ENCODE data around the gene CEP85L.

The CEP85L gene

DNA sequence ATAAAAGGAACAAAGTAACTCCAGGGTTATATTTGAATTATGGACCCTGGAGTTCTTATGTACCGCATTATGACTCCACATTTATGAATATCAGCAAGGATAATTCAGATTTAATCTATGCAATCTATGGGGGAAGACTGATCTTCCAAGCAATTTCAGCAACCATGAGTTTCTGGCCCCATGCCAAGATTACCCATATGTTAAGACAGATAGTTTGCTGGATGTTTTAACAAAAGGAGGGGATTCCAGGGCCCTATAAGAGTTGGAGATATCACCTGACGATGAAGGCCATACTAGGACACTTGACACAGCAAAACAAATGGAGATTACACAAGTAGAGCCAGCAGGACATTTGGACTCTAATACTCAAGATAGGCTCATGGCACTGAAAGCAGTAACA lies 149.2 kb downstream of the CEP85L start:
- DNase-seq (ENCODE audit: low read depth), result no peak
- H3K4me3 ChIP-seq (ENCODE audit: low read depth, low read length), result no peak overlapping the region
- TF ChIP-seq, protein P1, sequence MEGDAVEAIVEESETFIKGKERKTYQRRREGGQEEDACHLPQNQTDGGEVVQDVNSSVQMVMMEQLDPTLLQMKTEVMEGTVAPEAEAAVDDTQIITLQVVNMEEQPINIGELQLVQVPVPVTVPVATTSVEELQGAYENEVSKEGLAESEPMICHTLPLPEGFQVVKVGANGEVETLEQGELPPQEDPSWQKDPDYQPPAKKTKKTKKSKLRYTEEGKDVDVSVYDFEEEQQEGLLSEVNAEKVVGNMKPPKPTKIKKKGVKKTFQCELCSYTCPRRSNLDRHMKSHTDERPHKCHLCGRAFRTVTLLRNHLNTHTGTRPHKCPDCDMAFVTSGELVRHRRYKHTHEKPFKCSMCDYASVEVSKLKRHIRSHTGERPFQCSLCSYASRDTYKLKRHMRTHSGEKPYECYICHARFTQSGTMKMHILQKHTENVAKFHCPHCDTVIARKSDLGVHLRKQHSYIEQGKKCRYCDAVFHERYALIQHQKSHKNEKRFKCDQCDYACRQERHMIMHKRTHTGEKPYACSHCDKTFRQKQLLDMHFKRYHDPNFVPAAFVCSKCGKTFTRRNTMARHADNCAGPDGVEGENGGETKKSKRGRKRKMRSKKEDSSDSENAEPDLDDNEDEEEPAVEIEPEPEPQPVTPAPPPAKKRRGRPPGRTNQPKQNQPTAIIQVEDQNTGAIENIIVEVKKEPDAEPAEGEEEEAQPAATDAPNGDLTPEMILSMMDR (IDR thresholded peaks at IDR 0.05; ENCODE audit: low read depth, low read length, missing control alignments), result no peak

DNA sequence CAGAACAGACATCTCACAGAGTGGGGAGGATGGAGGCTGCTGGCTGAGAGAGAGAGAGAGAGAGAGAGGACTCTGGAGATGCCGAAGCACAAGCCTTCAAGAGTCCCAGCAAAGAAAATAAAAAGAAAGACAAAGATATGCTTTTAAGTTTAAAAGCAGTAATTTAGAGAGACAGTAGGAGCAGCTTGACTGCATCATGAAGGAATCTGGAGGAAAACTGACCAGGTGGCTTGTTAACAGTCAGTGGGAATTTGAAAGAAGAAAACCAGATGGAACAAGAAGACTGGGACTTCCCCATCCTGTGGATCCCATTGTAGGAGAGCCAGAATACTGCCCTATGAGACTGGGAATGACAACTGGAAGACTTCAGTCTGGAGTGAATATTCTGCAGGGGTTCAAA lies 149.6 kb downstream of the CEP85L start:
- no peak for DNase-seq (ENCODE audit: low read depth)
- no peak overlapping the region for H3K4me3 ChIP-seq (ENCODE audit: low read depth, low read length)
- TF ChIP-seq, protein P1 (IDR thresholded peaks at IDR 0.05; ENCODE audit: low read depth, low read length, missing control alignments), result no peak

GRCh38 chr6:118501099-118501498 lies 150.3 kb downstream of the CEP85L start:
- DNase-seq (ENCODE audit: low read depth), result no peak
- H3K4me3 ChIP-seq (ENCODE audit: low read depth, low read length), result no peak overlapping the region
- TF ChIP-seq, protein P1 (IDR thresholded peaks at IDR 0.05; ENCODE audit: low read depth, low read length, missing control alignments), result no peak

- no peak for DNase-seq (ENCODE audit: low read depth)
- TF ChIP-seq, protein P1 (IDR thresholded peaks at IDR 0.05; ENCODE audit: low read depth, low read length, missing control alignments), result no peak
- H3K4me3 ChIP-seq (ENCODE audit: low read depth, low read length), result no peak overlapping the region
Measured at GRCh38 chr6:118500130-118501015, 151.0 kb downstream of the CEP85L start.

GRCh38 chr6:118495485-118496280 lies 155.7 kb downstream of the CEP85L start:
- no peak overlapping the region for H3K4me3 ChIP-seq (ENCODE audit: low read depth, low read length)
- TF ChIP-seq, protein P1 (IDR thresholded peaks at IDR 0.05; ENCODE audit: low read depth, low read length, missing control alignments), result no peak
- no peak for DNase-seq (ENCODE audit: low read depth)

GRCh38 chr6:118494091-118494490 lies 157.3 kb downstream of the CEP85L start:
- no peak overlapping the region for H3K4me3 ChIP-seq (ENCODE audit: low read depth, low read length)
- no peak for DNase-seq (ENCODE audit: low read depth)
- TF ChIP-seq, protein P1 (IDR thresholded peaks at IDR 0.05; ENCODE audit: low read depth, low read length, missing control alignments), result no peak
